ENCODE results near the gene ASCC1. TPM values are rescaled to one million over a fixed set of nuclear protein-coding genes. Genes with fewer than 3 reads are reported as not detected.

The ASCC1 gene
- total and polyA plus RNA-seq, 2 donors from 2014 or later: 24.0 to 36.1 TPM

GRCh38 chr10:72176701-72177100, 39.4 kb downstream of the ASCC1 start:
- H3K4me1 ChIP-seq (ENCODE audit: control insufficient read depth in 2 of 3, insufficient read depth in 2 of 3, low read depth in 1 of 3, low read length in 3 of 3): peaks cover 0 to 4% (median 0%) of the 10 kb centered on the region in 3 donors
- no peak overlapping the region for H3K4me3 ChIP-seq (ENCODE audit: low read length in 3 of 3)
- TF ChIP-seq CTCF (IDR thresholded peaks at IDR 0.05; ENCODE audit: borderline replicate concordance, extremely low read depth, insufficient read depth): no peak
- H3K9ac ChIP-seq (ENCODE audit: low read length in 3 of 3): no peak overlapping the region
- no peaks in the 10 kb centered on the region for H3K9me3 ChIP-seq (ENCODE audit: control insufficient read depth in 2 of 3, insufficient read depth in 1 of 3, low read length in 3 of 3)
- peaks cover 0 to 15% (median 0%) of the 10 kb centered on the region in 3 donors for H3K36me3 ChIP-seq (ENCODE audit: control insufficient read depth in 2 of 3, insufficient read depth in 3 of 3, low read length in 3 of 3)
- DNase-seq (no peak), FAIRE-seq (no peak)
- H3K27me3 ChIP-seq (ENCODE audit: control insufficient read depth, insufficient read depth, low read length): no peaks in the 10 kb centered on the region
- H3K27ac ChIP-seq (ENCODE audit: low read depth in 2 of 2, low read length in 2 of 2): no peak overlapping the region
- intact Hi-C loops (cut with DNase I): no loop called here

GRCh38 chr10:72175149-72175548, 40.9 kb downstream of the ASCC1 start:
- H3K4me3 ChIP-seq (ENCODE audit: low read length in 3 of 3): no peak overlapping the region
- DNase-seq: no peak
- intact Hi-C loops (cut with DNase I): no loop called here
- no peak for FAIRE-seq
- H3K4me1 ChIP-seq (ENCODE audit: control insufficient read depth in 2 of 3, insufficient read depth in 2 of 3, low read depth in 1 of 3, low read length in 3 of 3): peaks cover 0 to 4% (median 0%) of the 10 kb centered on the region in 3 donors
- H3K27ac ChIP-seq (ENCODE audit: low read depth in 2 of 2, low read length in 2 of 2): no peak overlapping the region
- H3K36me3 ChIP-seq (ENCODE audit: control insufficient read depth in 2 of 3, insufficient read depth in 3 of 3, low read length in 3 of 3): peaks cover 0 to 15% (median 0%) of the 10 kb centered on the region in 3 donors
- H3K27me3 ChIP-seq (ENCODE audit: control insufficient read depth, insufficient read depth, low read length): no peaks in the 10 kb centered on the region
- no peaks in the 10 kb centered on the region for H3K9me3 ChIP-seq (ENCODE audit: control insufficient read depth in 2 of 3, insufficient read depth in 1 of 3, low read length in 3 of 3)
- no peak for TF ChIP-seq CTCF (IDR thresholded peaks at IDR 0.05; ENCODE audit: borderline replicate concordance, extremely low read depth, insufficient read depth)
- no peak overlapping the region for H3K9ac ChIP-seq (ENCODE audit: low read length in 3 of 3)

GRCh38 chr10:72174297-72174662, 41.8 kb downstream of the ASCC1 start:
- H3K27ac ChIP-seq (ENCODE audit: low read depth in 2 of 2, low read length in 2 of 2): no peak overlapping the region
- peaks cover 0 to 4% (median 0%) of the 10 kb centered on the region in 3 donors for H3K4me1 ChIP-seq (ENCODE audit: control insufficient read depth in 2 of 3, insufficient read depth in 2 of 3, low read depth in 1 of 3, low read length in 3 of 3)
- no peak overlapping the region for H3K4me3 ChIP-seq (ENCODE audit: low read length in 3 of 3)
- no peak for FAIRE-seq
- intact Hi-C loops (cut with DNase I): no loop called here
- H3K9ac ChIP-seq (ENCODE audit: low read length in 3 of 3): no peak overlapping the region
- no peak for DNase-seq
- peaks cover 0 to 13% (median 0%) of the 10 kb centered on the region in 3 donors for H3K36me3 ChIP-seq (ENCODE audit: control insufficient read depth in 2 of 3, insufficient read depth in 3 of 3, low read length in 3 of 3)
- no peak for TF ChIP-seq CTCF (IDR thresholded peaks at IDR 0.05; ENCODE audit: borderline replicate concordance, extremely low read depth, insufficient read depth)
- H3K9me3 ChIP-seq (ENCODE audit: control insufficient read depth in 2 of 3, insufficient read depth in 1 of 3, low read length in 3 of 3): no peaks in the 10 kb centered on the region
- H3K27me3 ChIP-seq (ENCODE audit: control insufficient read depth, insufficient read depth, low read length): no peaks in the 10 kb centered on the region

Data from kidney (tissue), 14 donors.